C4-2B (cell line): ENCODE results near the gene TUBA1A.

Experiments
- ZFX ChIP-seq: fragments of 450-650 bp; IDR thresholded peaks from 2 replicates; pipeline ENCODE4 v1.6.1; 2017
- TF ChIP-seq, protein P1 (sequence below): fragments of 450-650 bp; conservative IDR thresholded peaks from 2 replicates; pipeline ENCODE4 v1.5.1; 2017; ENCODE audit warnings: mild to moderate bottlenecking

DNA sequence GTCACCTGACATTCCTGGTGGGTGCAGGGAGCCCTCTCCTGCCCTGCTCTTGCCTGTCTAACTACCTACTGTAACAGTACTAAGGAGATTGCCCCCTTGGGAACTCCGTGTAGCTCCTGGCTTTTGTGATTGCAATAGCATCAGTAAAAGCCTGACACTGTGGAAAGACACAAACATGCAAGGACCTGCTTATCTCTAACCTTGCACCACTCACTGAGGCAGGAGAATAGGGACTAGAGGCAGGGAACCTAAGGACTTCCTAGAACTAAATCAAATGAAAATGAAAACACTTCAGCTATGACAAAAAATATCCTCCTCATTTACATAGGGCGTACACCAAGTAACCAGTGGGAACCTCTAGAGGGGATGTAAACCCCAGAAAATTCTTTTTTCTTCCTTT is 28.5 kb downstream of the TUBA1A start:
- TF ChIP-seq, protein P1, sequence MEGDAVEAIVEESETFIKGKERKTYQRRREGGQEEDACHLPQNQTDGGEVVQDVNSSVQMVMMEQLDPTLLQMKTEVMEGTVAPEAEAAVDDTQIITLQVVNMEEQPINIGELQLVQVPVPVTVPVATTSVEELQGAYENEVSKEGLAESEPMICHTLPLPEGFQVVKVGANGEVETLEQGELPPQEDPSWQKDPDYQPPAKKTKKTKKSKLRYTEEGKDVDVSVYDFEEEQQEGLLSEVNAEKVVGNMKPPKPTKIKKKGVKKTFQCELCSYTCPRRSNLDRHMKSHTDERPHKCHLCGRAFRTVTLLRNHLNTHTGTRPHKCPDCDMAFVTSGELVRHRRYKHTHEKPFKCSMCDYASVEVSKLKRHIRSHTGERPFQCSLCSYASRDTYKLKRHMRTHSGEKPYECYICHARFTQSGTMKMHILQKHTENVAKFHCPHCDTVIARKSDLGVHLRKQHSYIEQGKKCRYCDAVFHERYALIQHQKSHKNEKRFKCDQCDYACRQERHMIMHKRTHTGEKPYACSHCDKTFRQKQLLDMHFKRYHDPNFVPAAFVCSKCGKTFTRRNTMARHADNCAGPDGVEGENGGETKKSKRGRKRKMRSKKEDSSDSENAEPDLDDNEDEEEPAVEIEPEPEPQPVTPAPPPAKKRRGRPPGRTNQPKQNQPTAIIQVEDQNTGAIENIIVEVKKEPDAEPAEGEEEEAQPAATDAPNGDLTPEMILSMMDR: no peak
- no peak for TF ChIP-seq ZFX
